HTERT RPE-1 (cell line): ENCODE results near the gene C19orf12.

Experiments
- in situ Hi-C: fragments of 300-500 bp; cut with MboI; formaldehyde crosslinking; loops from 4 replicates; pipeline ENCODE4 v1.14.3; 2020; ENCODE audit warnings: low sequenced_read_pairs

Gene C19orf12

GRCh38 chr19:29664753-29665214 lies 50.3 kb downstream of the C19orf12 start:
- in situ Hi-C loops, result no loop called here

- in situ Hi-C loops, result no loop called here
Observed at GRCh38 chr19:29663861-29664752, 51.0 kb downstream of the C19orf12 start.

GRCh38 chr19:29662604-29663404 lies 52.3 kb downstream of the C19orf12 start:
- in situ Hi-C loops, result no loop called here

GRCh38 chr19:29662278-29662603 lies 52.8 kb downstream of the C19orf12 start:
- in situ Hi-C loops, result no loop called here

GRCh38 chr19:29660835-29661234 lies 54.2 kb downstream of the C19orf12 start:
- in situ Hi-C loops, result no loop called here

- in situ Hi-C loops, result no loop called here
Observed at GRCh38 chr19:29658221-29658991, 56.7 kb downstream of the C19orf12 start.

- in situ Hi-C loops, result no loop called here
Observed at GRCh38 chr19:29655648-29656335, 59.3 kb downstream of the C19orf12 start.

- in situ Hi-C loops, result no loop called here
Observed at GRCh38 chr19:29653398-29653797, 61.7 kb downstream of the C19orf12 start.

GRCh38 chr19:29651622-29652394 lies 63.3 kb downstream of the C19orf12 start:
- in situ Hi-C loops, result no loop called here

- in situ Hi-C loops, result no loop called here
Observed at GRCh38 chr19:29650772-29651387, 64.2 kb downstream of the C19orf12 start.
